NB4 (cell line): ENCODE measurements around the gene MPDZ.

Experiments
- DNase-seq: peaks from one replicate; pipeline ENCODE4 v3.0.0; 2010; ENCODE audit warnings: low read depth
- H3K4me3 ChIP-seq: one replicate; pipeline ENCODE4 v1.5.1; 2011; ENCODE audit warnings: mild to moderate bottlenecking, low read depth, low read length, moderate library complexity
- CTCF ChIP-seq: IDR thresholded peaks from one replicate; pipeline ENCODE4 v1.5.1; 2012; ENCODE audit warnings: low read depth, low read length
- MAX ChIP-seq: IDR thresholded peaks from 2 replicates; pipeline ENCODE4 v1.6.1; 2011; ENCODE audit warnings: low read depth, low read length
- MYC ChIP-seq: IDR thresholded peaks from 2 replicates; pipeline ENCODE4 v1.6.1; 2011; ENCODE audit warnings: low read depth, low read length
- POLR2A ChIP-seq: IDR thresholded peaks from 2 replicates; pipeline ENCODE4 v1.6.1; 2011; ENCODE audit warnings: mild to moderate bottlenecking; ENCODE audit not compliant: insufficient read length; ENCODE audit errors: extremely low read depth

MPDZ gene

GRCh38 chr9:13165236-13165945, 114.1 kb downstream of the MPDZ start:
- no peak for DNase-seq
- TF ChIP-seq MAX, result no peak
- no peak for TF ChIP-seq POLR2A
- TF ChIP-seq MYC, result no peak
- TF ChIP-seq CTCF, result no peak
- H3K4me3 ChIP-seq, result no peak overlapping the region

DNA sequence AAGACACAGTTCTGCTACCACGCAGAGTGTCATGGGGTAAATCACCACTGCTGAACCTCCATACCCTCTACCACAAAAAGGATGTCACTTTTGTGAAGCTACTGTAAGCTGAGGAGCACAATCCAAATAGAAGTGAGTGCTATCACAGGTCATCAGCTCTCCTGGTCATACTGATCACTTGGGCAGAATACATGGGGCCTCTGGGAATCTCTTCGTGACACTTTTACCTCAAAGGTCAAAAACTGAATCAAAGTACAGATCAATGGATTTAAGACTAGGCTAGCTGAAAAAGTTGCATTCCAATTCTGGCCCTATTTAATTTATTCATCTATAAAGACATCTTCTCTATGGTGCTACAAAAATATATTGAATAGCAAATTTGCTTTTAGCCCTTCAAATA, 115.5 kb downstream of the MPDZ start:
- DNase-seq, result no peak
- no peak overlapping the region for H3K4me3 ChIP-seq
- TF ChIP-seq MYC, result no peak
- no peak for TF ChIP-seq CTCF
- TF ChIP-seq MAX, result no peak
- no peak for TF ChIP-seq POLR2A

DNA sequence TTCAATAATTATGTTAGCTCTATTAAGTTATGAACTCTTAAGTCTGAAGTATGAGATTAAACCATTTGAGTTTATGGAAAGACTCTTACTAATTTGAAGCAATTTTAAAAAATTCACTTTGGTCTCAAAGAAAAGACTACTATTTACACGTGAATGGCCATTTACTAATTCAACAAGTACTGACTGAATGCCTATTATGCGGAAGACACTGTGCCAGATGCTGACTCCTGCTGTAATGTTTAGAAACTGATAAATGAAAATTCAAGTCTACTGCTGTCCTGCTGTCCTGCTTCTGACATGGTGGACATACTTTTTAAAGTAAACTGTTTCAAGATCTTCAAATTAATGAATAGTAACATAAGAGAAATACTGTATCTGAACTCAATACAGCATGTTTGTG, 116.2 kb downstream of the MPDZ start:
- DNase-seq, result no peak
- no peak for TF ChIP-seq POLR2A
- no peak for TF ChIP-seq MYC
- no peak for TF ChIP-seq CTCF
- no peak for TF ChIP-seq MAX
- H3K4me3 ChIP-seq, result no peak overlapping the region

DNA sequence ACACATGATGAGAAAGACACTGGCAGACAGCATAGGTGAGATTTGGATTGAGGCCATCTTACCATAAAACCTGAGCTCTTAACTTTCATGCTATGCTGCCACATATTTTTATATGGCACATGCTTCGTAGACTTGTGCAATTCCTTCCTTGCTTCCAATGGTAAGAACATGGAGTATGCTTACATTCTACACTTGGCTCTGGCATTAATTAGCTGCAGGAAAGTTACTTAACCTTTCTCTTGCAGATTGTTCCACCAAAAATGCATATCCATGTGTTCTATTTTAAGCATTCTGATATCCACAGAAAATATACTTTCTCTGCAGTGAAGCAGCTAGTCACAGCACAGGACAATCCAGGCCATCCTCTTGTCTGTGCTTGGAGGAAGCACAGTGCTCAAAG, 119.4 kb downstream of the MPDZ start:
- no peak for DNase-seq
- TF ChIP-seq POLR2A, result no peak
- H3K4me3 ChIP-seq, result no peak overlapping the region

- DNase-seq, result no peak
- no peak overlapping the region for H3K4me3 ChIP-seq
- TF ChIP-seq POLR2A, result no peak
- no peak for TF ChIP-seq MAX
- TF ChIP-seq MYC, result no peak
- no peak for TF ChIP-seq CTCF
These were observed 120.5 kb downstream of the MPDZ start for GRCh38 chr9:13158986-13159385.

DNA sequence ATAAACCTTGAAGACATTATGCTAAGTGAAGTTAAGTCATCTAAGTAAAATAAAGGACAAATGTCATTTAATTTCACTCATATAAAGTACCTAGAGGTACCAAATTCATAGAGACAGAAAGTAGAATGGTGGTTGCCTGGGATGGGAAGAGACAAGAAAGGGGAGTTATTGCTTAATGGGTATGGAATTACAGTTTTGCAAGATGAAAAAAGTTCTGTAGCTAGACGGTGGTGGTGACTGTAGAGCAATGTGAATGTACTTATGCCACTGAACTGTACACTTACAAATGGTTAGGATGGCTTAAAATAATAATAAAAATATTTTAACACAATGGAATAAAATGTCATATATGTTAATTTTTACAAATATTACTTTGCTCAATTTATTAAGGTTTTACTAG, 128.0 kb downstream of the MPDZ start:
- no peak for DNase-seq
- no peak for TF ChIP-seq MYC
- no peak for TF ChIP-seq POLR2A
- no peak for TF ChIP-seq CTCF
- TF ChIP-seq MAX, result no peak

More for the DNA sequence above, 128.0 kb downstream of the MPDZ start:
- no peak overlapping the region for H3K4me3 ChIP-seq
